HG03439 (cell line): ENCODE data around the gene NFKBIB.

Experiments
- ATAC-seq: cut with Tn5 transposase; IDR thresholded peaks from one replicate; pipeline ENCODE4 v1.9.1; 2021; ENCODE audit warnings: mild to moderate bottlenecking, moderate library complexity; ENCODE audit not compliant: unreplicated experiment

The NFKBIB gene

DNA sequence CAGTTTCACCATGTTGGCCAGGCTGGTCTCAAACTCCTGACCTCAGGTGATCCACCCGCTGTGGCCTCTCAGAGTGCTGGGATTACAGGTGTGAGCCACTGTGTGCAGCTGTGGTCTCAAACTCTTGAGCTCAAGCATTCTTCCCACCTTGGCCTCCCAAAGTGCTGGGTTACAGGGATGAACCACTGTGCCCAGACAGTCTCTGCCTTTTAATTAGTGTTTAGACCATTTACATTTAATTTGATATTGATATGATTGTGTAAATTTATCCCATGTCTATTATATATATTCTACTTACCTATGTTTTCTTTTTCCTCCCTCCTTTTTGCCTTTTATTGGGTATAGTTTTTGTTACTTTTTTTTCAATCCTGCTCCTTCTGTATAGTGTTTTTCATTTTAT lies 1.9 kb downstream of the NFKBIB start:
- ATAC-seq = no peak

DNA sequence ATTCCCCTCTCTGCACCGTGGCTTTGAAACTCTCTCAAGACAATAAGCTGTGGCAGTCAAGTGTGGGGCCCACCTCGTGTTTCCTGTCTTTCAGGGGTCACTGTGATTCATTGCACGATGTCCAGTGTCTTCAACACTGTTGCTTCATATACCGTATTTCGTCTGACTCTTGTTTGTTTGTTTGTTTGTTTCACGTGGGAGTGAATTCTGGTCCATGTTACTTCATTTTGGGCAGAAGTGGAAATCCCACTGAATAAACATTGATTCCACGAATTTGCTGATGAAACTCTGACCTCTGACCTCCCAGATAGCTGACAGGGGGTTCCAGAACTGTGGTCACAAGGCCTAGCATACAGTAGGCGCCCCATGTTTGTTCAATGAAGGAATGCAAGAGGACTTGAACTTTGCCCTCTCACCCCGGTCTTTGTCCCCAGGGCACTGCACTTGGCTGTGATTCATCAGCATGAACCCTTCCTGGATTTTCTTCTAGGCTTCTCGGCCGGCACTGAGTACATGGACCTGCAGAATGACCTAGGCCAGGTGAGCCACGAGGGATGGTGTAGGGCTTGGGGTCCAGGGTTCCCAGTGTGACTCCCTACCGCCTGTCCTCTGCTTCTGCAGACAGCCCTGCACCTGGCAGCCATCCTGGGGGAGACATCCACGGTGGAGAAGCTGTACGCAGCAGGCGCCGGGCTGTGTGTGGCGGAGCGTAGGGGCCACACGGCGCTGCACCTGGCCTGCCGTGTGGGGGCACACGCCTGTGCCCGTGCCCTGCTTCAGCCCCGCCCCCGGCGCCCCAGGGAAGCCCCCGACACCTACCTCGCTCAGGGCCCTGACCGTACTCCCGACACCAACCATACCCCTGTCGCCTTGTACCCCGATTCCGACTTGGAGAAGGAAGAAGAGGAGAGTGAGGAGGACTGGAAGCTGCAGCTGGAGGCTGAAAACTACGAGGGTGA lies 5.1 kb downstream of the NFKBIB start:
- no peak for ATAC-seq

DNA sequence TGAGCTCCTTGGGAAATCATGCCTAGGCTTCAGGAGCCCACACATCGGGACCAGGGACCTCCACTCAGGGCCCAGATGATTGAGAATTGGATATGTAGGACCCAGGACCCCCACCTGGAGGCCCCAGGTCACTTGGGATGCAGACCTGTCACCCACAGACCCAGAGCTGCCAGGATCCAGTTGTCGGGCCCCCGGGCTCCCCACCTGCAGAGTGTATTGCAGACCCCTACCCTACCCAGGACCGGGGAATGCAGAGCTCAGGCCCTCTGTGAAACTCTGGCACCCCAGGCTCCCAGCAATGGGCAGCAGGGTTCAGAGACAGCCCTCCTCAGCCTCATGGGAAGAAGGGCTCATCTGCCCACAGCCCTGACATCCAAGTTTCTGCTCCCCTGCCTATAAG lies 5.9 kb downstream of the NFKBIB start:
- no peak for ATAC-seq

DNA sequence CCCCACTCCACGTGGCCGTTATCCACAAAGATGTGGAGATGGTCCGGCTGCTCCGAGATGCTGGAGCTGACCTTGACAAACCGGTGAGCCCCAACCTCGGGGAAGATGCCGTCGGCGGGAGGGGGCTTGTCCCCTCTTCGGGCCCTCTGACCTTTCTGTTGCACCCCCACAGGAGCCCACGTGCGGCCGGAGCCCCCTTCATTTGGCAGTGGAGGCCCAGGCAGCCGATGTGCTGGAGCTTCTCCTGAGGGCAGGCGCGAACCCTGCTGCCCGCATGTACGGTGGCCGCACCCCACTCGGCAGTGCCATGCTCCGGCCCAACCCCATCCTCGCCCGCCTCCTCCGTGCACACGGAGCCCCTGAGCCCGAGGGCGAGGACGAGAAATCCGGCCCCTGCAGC lies 7.5 kb downstream of the NFKBIB start:
- ATAC-seq = no peak

DNA sequence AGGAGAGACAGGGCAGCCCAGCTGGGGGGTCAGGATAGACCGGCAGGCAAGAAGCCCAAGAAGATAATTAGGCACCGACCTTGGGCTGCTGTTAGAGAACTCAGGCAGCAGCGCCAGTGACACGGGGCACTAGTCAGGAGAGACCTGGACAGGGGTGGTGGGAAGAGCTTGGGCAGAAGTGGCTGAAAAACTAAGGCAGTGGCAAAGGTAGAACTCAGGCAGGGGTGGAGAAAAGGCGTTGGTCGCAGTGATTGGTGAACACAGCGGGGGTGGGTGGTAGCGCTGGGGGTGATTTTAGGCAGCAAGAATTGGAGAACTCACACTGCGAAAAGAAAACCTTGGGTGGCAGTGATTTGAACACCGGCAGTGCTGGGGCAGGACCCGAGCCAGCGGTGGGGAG lies 7.9 kb downstream of the NFKBIB start:
- ATAC-seq = no peak

DNA sequence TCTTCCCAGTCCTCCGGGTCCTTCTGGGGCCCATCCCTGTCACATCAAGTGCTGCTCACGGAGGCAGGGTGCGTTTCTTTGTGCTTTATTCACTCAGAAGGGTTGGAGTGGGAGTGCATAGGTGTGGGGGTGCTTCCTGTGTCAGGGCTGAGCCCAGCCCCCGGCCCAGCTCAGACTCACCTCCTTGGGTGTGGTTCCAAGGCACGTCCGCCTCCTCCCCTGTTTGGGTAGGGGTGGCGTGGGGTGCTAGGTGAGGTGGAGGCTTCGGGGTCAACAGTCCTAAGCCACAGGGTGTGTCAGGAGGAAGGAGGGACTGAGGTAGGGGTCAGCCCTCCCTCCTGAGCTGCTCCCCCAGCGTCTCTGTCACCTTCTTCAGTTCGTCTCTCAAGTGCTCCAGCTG lies 9.1 kb downstream of the NFKBIB start:
- no peak for ATAC-seq

DNA sequence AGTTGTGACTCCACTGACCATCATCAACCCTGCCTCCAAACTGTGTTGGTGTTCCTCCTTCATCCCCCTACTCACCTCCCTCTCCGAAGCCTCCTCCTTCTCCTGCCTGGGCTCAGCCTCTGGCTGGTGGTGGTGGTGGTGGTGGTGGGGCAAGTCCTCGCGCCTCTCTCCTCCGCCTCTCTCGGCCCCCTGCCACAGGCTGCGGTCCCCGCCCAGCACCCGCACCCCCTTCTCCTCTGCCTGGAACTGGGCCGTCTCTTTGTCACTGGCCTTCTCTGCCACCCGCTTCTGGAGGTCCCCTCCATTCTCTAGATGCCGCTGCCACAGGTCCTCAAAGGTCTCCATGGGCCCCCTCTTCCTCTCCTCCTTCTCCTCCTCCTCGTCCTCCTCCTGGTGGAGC lies 10.7 kb downstream of the NFKBIB start:
- no peak for ATAC-seq

DNA sequence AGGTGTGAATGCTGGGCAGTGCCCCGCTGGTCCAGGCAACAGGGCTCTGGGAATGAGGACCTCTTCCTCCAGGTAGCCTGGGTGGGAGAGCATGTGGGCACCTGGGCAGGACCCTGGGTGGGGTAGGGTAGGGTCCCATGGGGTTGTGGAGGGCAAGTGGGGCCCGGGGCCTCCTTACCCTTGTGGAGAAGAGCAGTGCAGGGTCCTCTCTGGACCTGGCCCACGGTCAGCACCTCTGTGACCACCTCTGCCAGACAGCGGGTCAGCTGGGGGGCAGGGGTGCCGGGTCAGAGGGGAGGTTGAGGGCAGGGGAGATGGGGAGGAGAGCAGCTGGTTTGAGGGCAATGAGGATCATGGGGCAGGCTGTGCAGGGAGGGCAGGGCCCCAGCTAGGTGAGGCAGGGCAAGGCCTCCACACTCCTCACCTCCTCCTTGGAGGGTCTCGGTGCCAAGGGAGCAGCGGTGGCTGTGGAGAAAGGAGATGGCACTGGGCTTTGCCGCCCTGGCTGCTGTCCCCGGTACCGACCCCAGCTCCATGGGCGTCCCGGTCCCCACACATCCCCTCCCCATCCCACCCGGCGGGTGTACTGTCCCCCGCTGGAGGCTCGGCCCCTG lies 11.7 kb downstream of the NFKBIB start:
- no peak for ATAC-seq

DNA sequence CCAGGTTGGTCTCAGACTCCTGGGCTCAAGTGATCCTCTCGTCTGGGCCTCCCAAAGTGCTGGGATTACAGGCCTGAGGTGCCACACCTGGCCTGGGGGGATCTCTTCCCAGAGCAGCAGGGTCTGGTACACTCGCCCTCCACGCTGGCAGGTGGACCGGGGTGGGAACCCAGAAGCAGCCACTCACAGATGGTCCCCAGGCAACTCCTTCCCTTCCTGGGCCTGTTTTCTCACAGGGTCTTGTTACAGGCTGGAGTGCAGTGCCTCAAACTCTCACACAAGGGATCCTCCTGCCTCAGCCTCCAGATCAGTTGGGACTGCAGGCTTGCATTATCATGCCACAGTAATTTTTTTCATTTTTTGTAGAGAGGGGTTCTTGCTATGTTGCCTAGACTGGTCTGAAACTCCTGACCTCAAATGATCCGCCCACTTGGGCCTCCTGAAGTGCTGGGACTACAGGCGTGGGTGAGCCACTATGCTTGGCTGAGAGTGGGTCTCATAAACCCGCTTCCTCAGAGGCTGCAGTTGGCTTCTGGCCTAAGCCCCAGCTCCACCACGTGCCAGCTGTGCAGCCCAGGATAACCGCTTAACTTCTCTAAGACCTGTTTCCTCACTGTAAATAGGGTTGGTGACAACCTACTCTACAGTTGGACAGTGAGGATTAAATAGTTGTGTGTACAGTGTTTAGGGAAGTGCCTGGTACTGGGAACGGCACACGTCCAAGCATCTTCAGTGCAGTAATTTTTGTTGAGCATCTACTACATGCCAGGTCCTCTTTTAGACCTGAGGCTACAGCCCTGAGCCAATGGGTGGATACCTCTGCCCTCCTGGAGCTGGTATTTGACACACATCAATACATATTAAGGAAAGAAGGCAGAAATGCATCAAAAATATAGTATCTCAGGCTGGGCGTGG lies 13.1 kb downstream of the NFKBIB start:
- ATAC-seq = no peak

DNA sequence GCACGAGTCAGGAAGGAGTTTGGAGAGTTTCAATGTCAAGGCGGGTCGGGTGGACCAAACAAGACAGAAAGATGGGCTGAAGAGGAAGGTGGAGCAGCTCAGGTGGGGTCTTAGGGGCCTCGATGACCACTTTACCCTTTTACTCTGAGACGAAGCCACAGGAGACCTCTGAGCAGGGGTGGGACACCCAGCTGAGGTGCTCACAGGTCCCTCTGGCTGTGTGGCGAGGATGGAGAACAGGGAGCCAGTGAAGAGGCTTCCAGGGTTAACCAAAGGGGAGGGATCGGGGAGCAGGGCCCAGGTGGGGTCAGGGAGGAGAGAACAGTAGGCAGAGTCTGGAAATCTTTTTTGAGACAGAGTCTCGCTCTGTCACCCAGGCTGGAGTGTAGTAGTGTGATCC lies 14.2 kb downstream of the NFKBIB start:
- ATAC-seq = no peak

DNA sequence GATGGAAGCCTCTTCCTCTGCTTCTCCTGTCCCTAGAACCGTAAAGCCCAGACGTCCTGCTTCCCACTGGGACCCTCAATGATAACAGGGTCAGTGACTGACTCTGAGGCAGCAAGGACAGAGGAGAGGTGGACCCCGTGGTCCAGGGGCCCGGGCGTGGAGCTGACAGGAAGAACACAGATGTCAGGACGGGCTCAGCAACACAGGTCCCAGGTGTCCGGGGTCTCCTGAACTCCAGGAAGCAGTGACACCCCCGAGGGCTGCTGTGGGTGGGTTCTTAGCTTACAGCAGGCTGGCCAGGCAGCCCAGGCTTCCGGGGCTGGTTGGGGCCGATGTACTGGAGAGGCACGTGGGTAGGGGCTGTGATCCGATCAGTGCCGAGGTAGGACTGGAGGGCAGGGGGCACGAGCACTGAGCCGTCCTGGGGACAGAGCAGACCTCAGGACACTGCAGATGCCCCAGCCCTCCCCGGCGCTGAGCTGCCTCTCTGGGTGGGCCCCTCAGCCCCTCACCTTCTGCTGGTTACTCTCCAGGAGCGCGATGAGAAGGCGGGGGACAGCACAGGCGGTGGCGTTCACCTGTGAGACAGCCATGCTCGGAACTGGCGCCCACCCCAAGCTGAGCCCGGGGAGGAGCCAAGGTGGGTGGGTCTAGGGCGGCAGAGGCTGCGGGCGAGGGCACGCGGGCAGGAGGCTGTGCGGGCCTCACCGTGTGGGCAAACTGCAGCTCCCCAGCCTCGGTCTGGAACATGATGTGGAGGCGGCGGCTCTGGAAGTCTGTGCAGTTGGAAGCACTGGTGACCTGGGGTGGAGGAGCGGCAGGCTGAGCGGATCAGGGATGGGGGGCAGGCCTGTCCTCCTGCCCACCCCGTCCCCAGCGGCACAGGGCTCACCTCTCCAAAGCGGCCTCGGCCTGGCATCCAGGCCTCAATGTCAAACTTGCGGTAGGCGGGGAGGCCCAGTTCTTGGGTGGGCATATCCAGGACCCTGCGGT lies 15.9 kb downstream of the NFKBIB start:
- no peak for ATAC-seq

DNA sequence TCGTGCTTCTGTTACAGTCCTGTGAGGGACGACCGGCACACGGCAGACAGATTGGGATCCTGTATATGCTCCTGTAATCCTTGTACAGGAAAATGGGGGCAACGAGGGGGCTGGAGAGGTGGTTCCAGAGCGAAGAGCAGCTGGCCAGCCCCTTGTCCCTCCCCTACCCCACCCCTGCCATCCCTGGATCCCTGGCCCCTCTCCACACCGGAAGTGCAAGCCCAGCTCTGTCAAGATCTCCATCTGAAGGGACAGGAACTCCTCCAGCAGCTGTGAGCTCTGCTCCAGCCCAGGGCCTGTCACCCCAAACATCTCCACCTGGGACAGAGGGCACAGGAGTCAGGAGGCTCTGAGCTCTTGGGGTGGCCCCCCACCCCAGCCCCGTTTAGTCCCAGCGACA lies 17.7 kb downstream of the NFKBIB start:
- no peak for ATAC-seq

DNA sequence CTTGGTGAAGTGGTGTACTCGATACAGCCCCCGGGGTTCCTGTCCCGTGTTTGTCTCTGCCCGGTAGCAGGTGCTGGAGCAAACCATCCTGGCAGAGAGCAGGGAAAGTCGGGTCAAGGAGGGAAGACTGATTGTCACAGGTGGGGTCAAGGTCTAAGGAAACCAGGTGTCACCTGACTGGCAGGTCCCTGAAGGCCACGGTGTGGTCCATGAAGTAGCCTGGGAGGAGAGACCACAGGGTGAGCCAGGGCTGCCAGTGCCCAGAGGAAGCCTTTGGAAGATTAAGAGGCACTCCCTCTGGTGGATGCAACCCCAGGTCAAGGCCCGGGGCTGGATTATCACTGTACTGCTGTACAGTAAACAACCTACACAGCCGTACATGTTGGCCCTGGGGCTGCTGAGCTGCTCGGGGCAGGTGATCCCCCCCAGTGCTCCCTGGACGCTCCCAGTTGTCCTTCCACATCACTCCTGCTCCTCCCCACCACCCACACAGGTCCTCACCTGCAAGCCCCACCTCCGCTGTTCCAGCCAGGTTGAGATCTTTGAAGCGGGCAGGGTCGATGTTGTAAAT lies 18.2 kb downstream of the NFKBIB start:
- ATAC-seq = no peak

DNA sequence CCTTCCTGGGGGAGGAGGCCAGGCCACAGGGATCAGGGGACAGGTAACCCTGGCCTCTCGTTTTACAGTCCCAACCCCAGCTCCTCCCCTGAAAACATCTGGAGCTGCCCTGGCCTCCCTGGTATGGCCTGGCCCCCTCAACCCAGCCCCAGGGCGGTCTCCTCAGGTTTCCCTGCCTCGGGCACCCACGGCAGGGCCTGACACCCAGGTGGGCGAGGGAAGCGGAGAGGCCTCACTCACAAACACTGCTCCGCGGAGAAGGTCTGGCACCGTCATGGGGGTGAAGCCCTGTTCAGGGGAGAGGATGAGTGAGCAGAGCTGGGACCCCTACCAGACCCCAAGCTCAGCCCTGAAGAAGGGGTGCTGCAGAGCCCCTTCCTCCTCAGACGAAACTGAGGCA lies 18.8 kb downstream of the NFKBIB start:
- no peak for ATAC-seq

DNA sequence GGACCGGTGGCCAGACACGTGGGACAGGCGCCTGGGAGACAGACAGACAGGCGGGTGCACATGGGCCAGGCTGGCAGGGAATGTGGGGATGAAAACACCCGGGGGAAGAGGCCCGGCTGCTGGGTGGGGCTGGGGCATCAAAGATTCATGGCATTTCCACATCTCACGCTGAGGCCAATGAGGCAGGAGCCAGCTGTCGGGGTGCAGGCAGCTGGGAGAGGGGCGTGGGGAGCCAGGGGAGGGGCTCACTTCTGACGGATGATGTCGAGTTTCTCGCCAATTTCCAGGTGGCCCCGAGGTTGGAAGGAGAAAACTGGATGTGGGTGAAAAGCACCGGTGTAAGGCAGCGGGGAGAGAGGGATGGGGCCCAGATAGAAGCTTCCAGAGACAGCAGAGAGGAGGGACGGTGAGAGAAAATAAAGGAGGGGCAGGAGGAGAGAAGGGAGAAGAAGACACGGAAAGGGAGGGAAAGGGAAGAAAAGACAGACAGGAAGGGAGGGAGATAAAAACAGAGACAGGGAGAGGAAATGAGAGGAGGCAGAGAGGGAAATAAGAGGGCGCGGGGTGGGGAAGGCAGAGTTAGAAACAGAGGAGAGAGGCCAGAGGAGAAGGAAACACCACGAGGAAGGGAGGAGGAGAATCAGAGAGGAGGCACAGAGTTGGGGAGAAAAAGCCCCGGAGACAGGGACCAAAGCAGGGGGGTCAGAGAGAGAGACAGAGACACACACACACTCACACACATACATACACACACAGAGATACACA lies 20.2 kb downstream of the NFKBIB start:
- ATAC-seq = no peak

DNA sequence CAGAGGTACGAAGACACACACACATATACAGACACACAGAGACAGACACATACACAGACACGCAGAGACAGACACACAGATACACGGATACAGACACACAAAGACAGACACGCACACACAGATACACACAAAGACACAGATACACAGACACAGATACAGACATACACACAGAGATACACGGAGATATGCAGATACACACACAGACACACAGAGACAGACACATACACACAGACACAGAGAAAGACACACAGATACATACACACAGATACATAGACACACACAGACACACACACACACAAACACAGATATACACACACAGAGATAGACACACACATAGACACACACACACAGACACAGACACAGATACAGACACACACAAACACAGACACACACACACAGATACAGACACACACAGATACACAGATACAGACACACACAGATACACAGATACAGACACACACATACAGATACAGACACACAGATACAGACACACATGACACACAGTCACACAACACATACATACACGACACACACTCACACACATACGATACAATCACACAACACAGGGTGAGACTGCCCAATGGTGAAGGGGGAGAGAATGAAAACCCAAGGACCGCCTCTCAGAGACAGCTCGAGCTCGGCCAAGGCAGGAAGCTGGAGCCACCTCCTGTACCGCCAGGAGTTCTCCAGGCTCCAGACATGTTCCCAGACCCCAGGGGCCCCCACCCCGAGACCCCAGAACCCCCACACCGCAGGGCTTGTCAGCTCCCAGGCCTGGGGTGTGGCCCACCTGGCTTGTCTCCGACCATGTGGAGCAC lies 21.0 kb downstream of the NFKBIB start:
- ATAC-seq = no peak

DNA sequence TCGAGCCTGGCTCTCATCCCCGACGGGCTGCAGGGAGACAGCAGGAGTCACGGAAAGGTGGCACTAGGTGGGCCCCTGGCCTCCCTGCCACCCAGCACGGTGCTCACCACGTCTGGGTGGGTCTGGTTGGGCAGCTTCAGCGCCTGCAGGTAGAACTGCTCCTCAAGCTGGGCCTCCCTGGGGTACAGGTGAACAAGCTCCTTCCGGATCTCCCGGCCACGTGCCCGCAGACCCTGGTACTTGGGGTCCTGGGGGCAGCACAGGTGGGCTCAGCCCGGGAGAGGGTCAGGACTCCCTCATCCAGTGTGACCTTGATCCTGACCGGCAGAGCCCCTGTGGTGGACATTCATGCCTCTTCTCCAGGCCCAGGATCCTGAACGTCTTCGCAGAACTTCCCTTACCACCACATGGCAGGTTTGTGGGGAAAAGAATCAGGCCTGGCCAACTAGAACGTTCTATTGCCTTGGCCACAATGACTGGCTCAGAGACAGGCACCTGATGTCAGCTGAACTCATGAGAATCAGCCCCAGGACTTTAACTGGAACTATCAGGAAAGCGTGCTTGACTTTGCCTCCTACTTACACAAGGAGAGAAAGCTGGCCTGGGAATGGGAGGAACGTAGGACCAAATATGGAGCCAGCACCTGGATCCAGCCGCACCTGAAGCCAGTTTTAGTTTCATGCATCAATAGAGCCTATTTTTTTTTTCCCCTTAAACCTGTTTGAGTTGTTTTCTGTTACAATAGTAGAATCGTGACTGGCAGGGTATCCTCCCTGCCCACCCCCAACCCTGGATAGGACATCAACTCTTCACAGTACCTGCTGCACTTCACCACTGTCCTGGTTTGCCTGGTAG lies 21.9 kb downstream of the NFKBIB start:
- ATAC-seq = no peak
